ENCODE measurements around the gene TAMM41.
"Not testable (repeated sequence)": the region's sequence is repeated elsewhere in the genome, so short reads cannot be mapped to it uniquely, and the experiment has no call there.

GRCh38 chr3:11748306-11748705 is 98.4 kb downstream of the TAMM41 start:
- TF ChIP-seq CTCF (IDR thresholded peaks at IDR 0.05; ENCODE audit: low read length); EZH2 (optimal IDR thresholded peaks at IDR 0.05; ENCODE audit: low read depth, low read length): not testable (repeated sequence)

Data from MM.1S (cell line).